WERI-Rb-1 (cell line): Measurements from ENCODE around the gene SAMD11.

ENCODE experiments used
- DNase-seq: peaks from one replicate; pipeline ENCODE4 v3.0.0-alpha.2; 2020
- H3K27ac ChIP-seq: fragments of 250-450 bp; sonication (Bioruptor Pico); 2 replicates; pipeline ENCODE4 v1.5.1; 2020; ENCODE audit warnings: mild to moderate bottlenecking, moderate library complexity
- H3K27me3 ChIP-seq: fragments of 250-450 bp; sonication (Bioruptor Pico); 2 replicates; pipeline ENCODE4 v1.5.1; 2021; ENCODE audit warnings: mild to moderate bottlenecking, low read depth, moderate library complexity; ENCODE audit not compliant: insufficient read depth, severe bottlenecking
- H3K36me3 ChIP-seq: fragments of 250-450 bp; sonication (Bioruptor Pico); 2 replicates; pipeline ENCODE4 v1.5.1; 2020; ENCODE audit warnings: mild to moderate bottlenecking, moderate library complexity
- H3K4me3 ChIP-seq: 2 replicates; pipeline ENCODE4 v1.5.1; 2011; ENCODE audit warnings: low read depth, mild to moderate bottlenecking, control low read depth, low read length
- H3K9me3 ChIP-seq: fragments of 250-450 bp; sonication (Bioruptor Pico); 2 replicates; pipeline ENCODE4 v1.5.1; 2021; ENCODE audit warnings: mild to moderate bottlenecking, moderate library complexity; ENCODE audit not compliant: severe bottlenecking
- TF ChIP-seq, protein P1 (sequence below): IDR thresholded peaks from 2 replicates; pipeline ENCODE4 v1.5.1; 2011; ENCODE audit warnings: low read depth, mild to moderate bottlenecking, control low read depth, inconsistent platforms, low read length

The SAMD11 gene

DNA sequence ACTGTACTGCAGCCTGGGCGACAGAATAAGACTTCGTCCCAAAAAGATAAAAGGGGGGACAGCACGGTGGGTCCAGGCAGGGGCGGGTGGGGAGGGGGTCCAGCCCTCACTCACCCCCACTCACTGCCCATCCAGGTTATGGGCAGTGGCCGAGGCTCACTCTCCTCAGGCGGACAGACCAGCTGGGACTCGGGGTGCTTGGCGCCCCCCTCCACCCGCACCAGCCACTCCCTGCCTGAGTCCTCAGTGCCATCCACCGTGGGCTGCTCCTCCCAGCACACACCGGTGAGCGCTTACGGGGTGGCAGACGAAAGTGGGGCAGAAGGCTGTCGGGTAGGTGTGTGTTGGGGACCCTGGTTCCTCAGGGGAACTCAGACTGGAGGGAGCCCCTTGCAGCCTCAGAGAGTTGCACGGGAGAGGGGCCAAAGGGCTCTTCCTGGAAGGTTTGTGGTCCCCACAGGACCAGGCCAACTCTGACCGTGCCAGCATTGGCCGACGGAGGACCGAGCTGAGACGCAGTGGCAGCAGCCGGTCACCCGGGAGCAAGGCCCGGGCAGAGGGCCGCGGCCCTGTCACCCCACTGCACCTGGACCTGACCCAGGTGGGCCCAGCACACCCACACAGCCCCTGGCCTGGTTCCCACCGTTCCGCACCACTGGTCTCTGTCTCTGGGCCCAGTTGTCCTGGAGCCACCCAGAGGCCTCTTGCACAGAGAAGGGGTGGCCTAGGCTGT, 49.2 kb downstream of the SAMD11 start:
- H3K4me3 ChIP-seq = no peak overlapping the region
- H3K27ac ChIP-seq = no peak overlapping the region
- TF ChIP-seq, protein P1, sequence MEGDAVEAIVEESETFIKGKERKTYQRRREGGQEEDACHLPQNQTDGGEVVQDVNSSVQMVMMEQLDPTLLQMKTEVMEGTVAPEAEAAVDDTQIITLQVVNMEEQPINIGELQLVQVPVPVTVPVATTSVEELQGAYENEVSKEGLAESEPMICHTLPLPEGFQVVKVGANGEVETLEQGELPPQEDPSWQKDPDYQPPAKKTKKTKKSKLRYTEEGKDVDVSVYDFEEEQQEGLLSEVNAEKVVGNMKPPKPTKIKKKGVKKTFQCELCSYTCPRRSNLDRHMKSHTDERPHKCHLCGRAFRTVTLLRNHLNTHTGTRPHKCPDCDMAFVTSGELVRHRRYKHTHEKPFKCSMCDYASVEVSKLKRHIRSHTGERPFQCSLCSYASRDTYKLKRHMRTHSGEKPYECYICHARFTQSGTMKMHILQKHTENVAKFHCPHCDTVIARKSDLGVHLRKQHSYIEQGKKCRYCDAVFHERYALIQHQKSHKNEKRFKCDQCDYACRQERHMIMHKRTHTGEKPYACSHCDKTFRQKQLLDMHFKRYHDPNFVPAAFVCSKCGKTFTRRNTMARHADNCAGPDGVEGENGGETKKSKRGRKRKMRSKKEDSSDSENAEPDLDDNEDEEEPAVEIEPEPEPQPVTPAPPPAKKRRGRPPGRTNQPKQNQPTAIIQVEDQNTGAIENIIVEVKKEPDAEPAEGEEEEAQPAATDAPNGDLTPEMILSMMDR = no peak
- no peaks in the 10 kb centered on the region for H3K36me3 ChIP-seq
- no peak for DNase-seq
- H3K27me3 ChIP-seq = no peaks in the 10 kb centered on the region
- no peaks in the 10 kb centered on the region for H3K9me3 ChIP-seq

DNA sequence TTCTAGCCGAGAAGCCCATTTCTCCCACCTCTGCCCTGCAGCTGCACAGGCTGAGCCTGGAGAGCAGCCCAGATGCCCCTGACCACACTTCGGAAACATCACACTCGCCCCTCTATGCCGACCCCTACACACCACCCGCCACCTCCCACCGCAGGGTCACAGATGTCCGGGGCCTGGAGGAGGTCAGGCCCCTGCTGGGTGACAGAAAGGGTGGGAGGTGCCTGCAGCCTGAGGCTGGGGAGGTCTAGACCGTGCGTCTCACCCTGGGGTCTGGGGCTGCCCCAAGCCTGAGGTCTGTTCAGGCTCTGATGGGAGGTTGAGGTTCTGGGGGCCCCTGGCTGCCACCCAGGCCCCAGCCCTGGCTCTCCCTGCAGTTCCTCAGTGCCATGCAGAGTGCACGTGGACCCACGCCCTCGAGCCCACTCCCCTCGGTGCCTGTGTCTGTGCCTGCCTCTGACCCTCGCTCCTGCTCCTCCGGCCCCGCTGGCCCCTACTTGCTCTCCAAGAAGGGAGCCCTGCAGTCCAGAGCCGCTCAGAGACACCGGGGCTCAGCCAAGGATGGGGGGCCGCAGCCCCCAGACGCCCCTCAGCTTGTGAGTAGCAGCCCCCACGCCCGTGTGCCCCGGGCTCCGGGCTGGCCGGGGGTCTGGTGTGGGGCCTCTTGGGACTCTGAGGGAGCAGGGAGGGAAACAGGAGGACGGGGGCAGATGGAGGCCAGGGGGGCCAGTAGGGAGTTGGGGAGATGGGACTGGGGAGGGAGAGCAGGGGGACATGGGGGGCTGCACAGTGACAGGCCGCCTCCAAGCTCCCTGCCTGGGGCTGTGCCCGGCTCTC, 50.0 kb downstream of the SAMD11 start:
- no peak overlapping the region for H3K4me3 ChIP-seq
- no peaks in the 10 kb centered on the region for H3K9me3 ChIP-seq
- no peak for DNase-seq
- no peaks in the 10 kb centered on the region for H3K27me3 ChIP-seq
- no peak overlapping the region for H3K27ac ChIP-seq
- TF ChIP-seq, protein P1 = no peak
- H3K36me3 ChIP-seq = no peaks in the 10 kb centered on the region

DNA sequence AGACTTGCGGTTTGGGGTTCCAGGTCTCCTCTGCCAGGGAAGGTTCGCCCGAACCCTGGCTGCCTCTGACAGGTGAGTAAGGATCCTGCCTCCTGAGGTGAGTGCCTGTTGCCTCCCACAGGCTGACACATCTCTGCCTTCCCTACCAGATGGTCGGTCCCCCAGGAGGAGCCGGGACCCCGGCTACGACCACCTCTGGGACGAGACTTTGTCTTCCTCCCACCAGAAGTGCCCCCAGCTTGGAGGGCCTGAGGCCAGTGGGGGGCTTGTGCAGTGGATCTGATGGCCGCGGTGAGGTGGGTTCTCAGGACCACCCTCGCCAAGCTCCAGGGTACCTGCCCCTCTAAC, 50.5 kb downstream of the SAMD11 start:
- Histone ChIP-seq H3K27ac (no peak overlapping the region), H3K4me3 (no peak overlapping the region), H3K9me3 (no peaks in the 10 kb centered on the region), H3K36me3 (no peaks in the 10 kb centered on the region), H3K27me3 (no peaks in the 10 kb centered on the region)
- DNase-seq = no peak
- TF ChIP-seq, protein P1 = no peak

DNA sequence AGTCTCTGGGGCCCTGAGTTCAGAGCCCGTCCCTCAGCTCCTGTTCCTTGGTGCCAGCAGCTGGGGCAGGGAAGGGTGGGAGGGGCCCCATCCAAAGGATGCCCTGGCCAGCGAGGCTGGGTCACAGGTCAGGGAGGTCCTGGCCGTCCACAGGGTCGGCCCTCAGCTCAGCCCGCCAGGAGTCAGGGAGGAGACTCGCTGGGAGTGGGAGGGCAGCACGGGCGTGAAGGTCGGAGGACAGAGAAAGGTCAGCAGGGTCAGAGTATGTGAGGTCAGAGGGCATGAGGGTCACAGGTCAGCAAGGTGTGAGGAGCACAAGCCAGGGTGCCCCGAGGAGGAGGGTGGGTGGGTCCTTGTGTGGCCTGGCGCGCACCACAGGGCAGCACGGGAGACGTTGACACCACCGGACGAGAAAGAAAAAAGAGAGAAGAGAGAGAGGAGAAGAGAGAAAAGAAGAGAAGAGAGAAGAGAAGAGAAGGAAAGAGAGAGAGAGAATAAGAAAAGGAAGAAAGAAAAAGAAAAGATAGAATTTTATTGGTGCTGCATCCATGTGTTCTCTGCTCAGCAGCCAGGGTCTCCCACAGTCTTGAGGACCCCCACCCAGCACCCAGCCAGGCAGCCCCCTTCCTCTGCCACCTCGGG, 51.1 kb downstream of the SAMD11 start:
- Histone ChIP-seq H3K36me3 (no peaks in the 10 kb centered on the region), H3K4me3 (no peak overlapping the region), H3K27me3 (no peaks in the 10 kb centered on the region), H3K9me3 (no peaks in the 10 kb centered on the region), H3K27ac (no peak overlapping the region)
- DNase-seq = no peak
- TF ChIP-seq, protein P1 = no peak

DNA sequence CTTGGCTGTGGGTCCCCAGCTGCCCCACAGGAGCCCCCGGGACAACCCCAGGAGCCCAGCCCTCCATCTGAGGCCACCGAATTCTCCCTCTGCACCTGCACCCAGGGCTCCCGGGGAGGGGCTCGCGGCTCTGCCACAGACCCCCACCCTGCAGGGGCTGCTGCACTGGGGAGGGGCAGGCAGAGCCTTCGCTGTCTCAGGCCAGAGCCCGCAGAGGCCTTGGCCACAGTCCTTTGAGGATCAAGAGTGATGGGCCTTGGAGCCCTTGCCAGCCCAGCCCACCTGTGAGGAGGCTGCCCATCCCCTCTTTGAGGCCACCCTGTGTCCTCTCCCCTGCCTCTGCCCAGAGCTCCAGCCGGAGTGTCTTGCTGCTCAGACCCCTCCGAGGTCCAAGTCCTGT, 51.6 kb downstream of the SAMD11 start:
- Histone ChIP-seq H3K36me3 (no peaks in the 10 kb centered on the region), H3K27ac (no peak overlapping the region), H3K27me3 (no peaks in the 10 kb centered on the region), H3K9me3 (no peaks in the 10 kb centered on the region), H3K4me3 (no peak overlapping the region)
- TF ChIP-seq, protein P1 = no peak
- no peak for DNase-seq
